ENCODE data around the gene SLC38A1.

GRCh38 chr12:46266382-46266791 lies 2.5 kb downstream of the SLC38A1 start:
- TF ChIP-seq CTCF (IDR thresholded peaks at IDR 0.05 in 8 of 11, conservative IDR thresholded peaks at IDR 0.05 in 3 of 11) (no peak), POLR2A (IDR thresholded peaks at IDR 0.05) (no peak)
